HCT116 (cell line): ENCODE data around the gene LRAT. TPM values are rescaled to one million over a fixed set of nuclear protein-coding genes. Genes with fewer than 3 reads are reported as not detected.

ENCODE experiments used
- ATAC-seq: fragments of 200-7000 bp; cut with Tn5 transposase; 2 replicates; pipeline ENCODE4 v1.9.1; 2020; ENCODE audit warnings: mild to moderate bottlenecking, moderate library complexity
- BruUV-seq: library from RNA; stranded (reverse); fragments of 400-500 nt; replicated peaks from 2 replicates; lab custom pipeline; 2021; lab: Mats Ljungman, UMichigan
- CTCF ChIA-PET: fragments of 300-600 bp; sonication (Branson Sonifier 250); formaldehyde crosslinking; loops from one replicate; lab custom pipeline; 2021; ENCODE audit warnings: antibody characterized with exemption; lab: Charles Lee
- POLR2A ChIA-PET: fragments of 300-600, 350-600 bp; sonication (Branson Sonifier 250); formaldehyde crosslinking; loops from one replicate; lab custom pipeline; 2021; ENCODE audit warnings: antibody characterized with exemption; lab: Charles Lee
- RAD21 ChIA-PET, 2 experiments: fragments of 300-600 bp; sonication (Branson Sonifier 250); formaldehyde crosslinking; loops; one replicate each; lab custom pipeline; 2023; ENCODE audit warnings: low total read pairs in 2 of 2; ENCODE audit not compliant: uncharacterized antibody in 2 of 2, unreplicated experiment in 2 of 2, low non-redundant PET in 1 of 2; lab: Charles Lee
- DNase-seq: peaks from one replicate; pipeline ENCODE4 v3.0.0-alpha.2; 2010; ENCODE audit warnings: low read depth, low spot score
- H2AFZ ChIP-seq: fragments of 200-600 bp; shearing (Covaris generic), sonication (generic); 2 replicates; pipeline ENCODE4 v1.6.1; 2017; ENCODE audit warnings: low read depth, mixed run types, mixed read lengths, antibody characterized with exemption, low read length; ENCODE audit not compliant: poor library complexity, severe bottlenecking
- H3K27ac ChIP-seq: 2 replicates; pipeline ENCODE4 v1.5.1; 2012; ENCODE audit warnings: low read depth, low read length
- H3K27me3 ChIP-seq: fragments of 200-600 bp; sonication (generic); 2 replicates; pipeline ENCODE4 v1.6.1; 2016; ENCODE audit warnings: mixed run types, low read length, mixed read lengths; ENCODE audit not compliant: insufficient read depth
- H3K36me3 ChIP-seq, 2 experiments: fragments of 200-500 bp in 1 of 2; fragments of 200-600 bp in 1 of 2; sonication (Bioruptor generic) in 1 of 2; sonication (generic) in 1 of 2; 2 replicates each; pipeline versions ENCODE4 v1.5.1 to v1.6.1; 2014 to 2016; ENCODE audit warnings: low read length in 2 of 2, inconsistent platforms in 1 of 2, mixed read lengths in 1 of 2, mixed run types in 1 of 2; ENCODE audit not compliant: insufficient read depth in 2 of 2, control insufficient read depth in 1 of 2
- H3K4me1 ChIP-seq, 2 experiments: fragments of 200-600 bp in 1 of 2; sonication (generic) in 1 of 2; 2 replicates each; pipeline versions ENCODE4 v1.5.1 to v1.6.1; 2012 to 2017; ENCODE audit warnings: low read length in 2 of 2, inconsistent platforms in 1 of 2, mild to moderate bottlenecking in 1 of 2, mixed read lengths in 1 of 2, mixed run types in 1 of 2, moderate library complexity in 1 of 2; ENCODE audit not compliant: insufficient read depth in 2 of 2, control insufficient read depth in 1 of 2
- H3K4me2 ChIP-seq: fragments of 200-600 bp; sonication (generic); 2 replicates; pipeline ENCODE4 v1.6.1; 2017; ENCODE audit warnings: mixed run types, low read length, mixed read lengths
- H3K4me3 ChIP-seq, 2 experiments: fragments of 200-600 bp in 1 of 2; sonication (generic) in 1 of 2; replicated peaks in 1 of 2; 2 replicates each; pipeline ENCODE4 v1.5.1; 2011 to 2016; ENCODE audit warnings: low read length in 2 of 2, control low read depth in 1 of 2, low read depth in 1 of 2, mild to moderate bottlenecking in 1 of 2, mixed read lengths in 1 of 2, mixed run types in 1 of 2
- H3K79me2 ChIP-seq: fragments of 200-600 bp; sonication (generic); 2 replicates; pipeline ENCODE4 v1.6.1; 2017; ENCODE audit warnings: mild to moderate bottlenecking, mixed run types, low read length, moderate library complexity, mixed read lengths; ENCODE audit not compliant: insufficient read depth
- H3K9ac ChIP-seq: fragments of 200-600 bp; sonication (generic); 2 replicates; pipeline ENCODE4 v1.6.1; 2016; ENCODE audit warnings: low read length, mixed read lengths
- H3K9me2 ChIP-seq: fragments of 200-600 bp; sonication (generic), shearing (Covaris generic); 2 replicates; pipeline ENCODE4 v1.6.1; 2017; ENCODE audit warnings: mixed run types, mild to moderate bottlenecking, moderate library complexity; ENCODE audit not compliant: insufficient read depth
- H3K9me3 ChIP-seq, 2 experiments: fragments of 200-500 bp in 1 of 2; fragments of 200-600 bp in 1 of 2; sonication (Bioruptor generic) in 1 of 2; sonication (generic) in 1 of 2; 2 replicates each; pipeline ENCODE4 v1.6.1; 2014 to 2017; ENCODE audit warnings: low read length in 2 of 2, mixed read lengths in 2 of 2, inconsistent platforms in 1 of 2, low read depth in 1 of 2, mild to moderate bottlenecking in 1 of 2, mixed run types in 1 of 2, moderate library complexity in 1 of 2; ENCODE audit not compliant: control insufficient read depth in 1 of 2, insufficient read depth in 1 of 2
- H4K20me1 ChIP-seq: fragments of 200-600 bp; sonication (generic), shearing (Covaris generic); 2 replicates; pipeline ENCODE4 v1.6.1; 2017; ENCODE audit warnings: mixed run types, mild to moderate bottlenecking, moderate library complexity; ENCODE audit not compliant: insufficient read depth
- CBX3 ChIP-seq: IDR thresholded peaks from 2 replicates; pipeline ENCODE4 v1.6.1; 2012; ENCODE audit warnings: low read depth
- CTCF ChIP-seq, 3 experiments: fragments of 200-600 bp in 1 of 3; sonication (generic) in 1 of 3; IDR thresholded peaks in 2 of 3; conservative IDR thresholded peaks in 1 of 3; 2 replicates each; pipeline ENCODE4 v1.5.1; 2012 to 2017; ENCODE audit warnings: low read depth in 2 of 3, low read length in 2 of 3, antibody characterized with exemption in 1 of 3, borderline replicate concordance in 1 of 3, control low read depth in 1 of 3, mild to moderate bottlenecking in 1 of 3, mixed read lengths in 1 of 3, mixed run types in 1 of 3, moderate library complexity in 1 of 3; ENCODE audit not compliant: insufficient read depth in 1 of 3
- EGR1 ChIP-seq: IDR thresholded peaks from 2 replicates; pipeline ENCODE4 v1.6.1; 2012; ENCODE audit warnings: low read depth
- EZH2 ChIP-seq: fragments of 200-600 bp; sonication (generic); IDR thresholded peaks from 2 replicates; pipeline ENCODE4 v1.6.1; 2017; ENCODE audit warnings: antibody characterized with exemption, mixed run types
- EZH2phosphoT487 ChIP-seq: fragments of 200-600 bp; IDR thresholded peaks from 2 replicates; pipeline ENCODE4 v1.6.1; 2018; ENCODE audit warnings: antibody characterized with exemption, borderline replicate concordance
- FOSL1 ChIP-seq: IDR thresholded peaks from 2 replicates; pipeline ENCODE4 v1.6.1; 2012; ENCODE audit warnings: low read depth
- JUND ChIP-seq: IDR thresholded peaks from 2 replicates; pipeline ENCODE4 v1.6.1; 2012
- MAX ChIP-seq: IDR thresholded peaks from 2 replicates; pipeline ENCODE4 v1.6.1; 2012
- POLR2A ChIP-seq: IDR thresholded peaks from 2 replicates; pipeline ENCODE4 v1.7.0; 2011; ENCODE audit warnings: borderline replicate concordance; ENCODE audit not compliant: insufficient read depth, insufficient read length; ENCODE audit errors: extremely low read depth
- RAD21 ChIP-seq: IDR thresholded peaks from 2 replicates; pipeline ENCODE4 v1.6.1; 2012; ENCODE audit warnings: low read depth, mild to moderate bottlenecking
- SIN3A ChIP-seq: IDR thresholded peaks from 2 replicates; pipeline ENCODE4 v1.6.1; 2012; ENCODE audit warnings: low read depth
- SP1 ChIP-seq: IDR thresholded peaks from 2 replicates; pipeline ENCODE4 v1.6.1; 2012; ENCODE audit warnings: low read depth
- SRF ChIP-seq: IDR thresholded peaks from 2 replicates; pipeline ENCODE4 v1.6.1; 2012; ENCODE audit warnings: low read depth
- ZBTB33 ChIP-seq: IDR thresholded peaks from 2 replicates; pipeline ENCODE4 v1.6.1; 2011; ENCODE audit warnings: mild to moderate bottlenecking, low read length, moderate library complexity; ENCODE audit not compliant: insufficient replicate concordance; ENCODE audit errors: extremely low read depth
- ZFX ChIP-seq: fragments of 450-650 bp; IDR thresholded peaks from 2 replicates; pipeline ENCODE4 v1.6.1; 2017
- ZNF274 ChIP-seq: fragments of 200-500 bp; sonication (Bioruptor generic); IDR thresholded peaks from 2 replicates; pipeline ENCODE4 v1.6.1; 2014; ENCODE audit warnings: mild to moderate bottlenecking, low read depth, low read length, inconsistent platforms
- intact Hi-C: fragments of 100-400 bp; cut with micrococcal nuclease; formaldehyde crosslinking; loops from 2 replicates; pipeline ENCODE4 v1.10.0; 2022
- total RNA-seq: library from RNA; stranded (reverse); gene quantifications from one replicate; pipeline ENCODE4 v1.2.1, GENCODE V29; 2021; ENCODE audit not compliant: unreplicated experiment

The LRAT gene
- total RNA-seq, 1 experiment from 2014 or later = 3.8 TPM

GRCh38 chr4:154711522-154711921, 32.3 kb upstream of the LRAT start:
- intact Hi-C loops = no loop called here
- no peak overlapping the region for H3K4me3 ChIP-seq
- H2AFZ ChIP-seq = no peak overlapping the region
- no peaks in the 10 kb centered on the region for H3K27me3 ChIP-seq
- ATAC-seq (no peak), DNase-seq (no peak)
- ChIA-PET CTCF (no interaction called here), RAD21 (no interaction called here), POLR2A (no interaction called here)
- H3K9me3 ChIP-seq = no peaks in the 10 kb centered on the region
- H3K79me2 ChIP-seq = no peaks in the 10 kb centered on the region
- BruUV-seq = no TSS peak
- no peak overlapping the region for H3K4me2 ChIP-seq
- H3K9ac ChIP-seq = no peak overlapping the region
- H4K20me1 ChIP-seq = no peaks in the 10 kb centered on the region
- no peaks in the 10 kb centered on the region for H3K36me3 ChIP-seq
- H3K4me1 ChIP-seq = peaks cover 0 to 21% of the 10 kb centered on the region in 2 experiments; a peak in 2 of 4 replicates
- H3K9me2 ChIP-seq = 0 out of 2 replicates have a peak, but pooled peaks cover 4% of the 10 kb centered on the region
- TF ChIP-seq SIN3A = no peak
- no peak for TF ChIP-seq EGR1
- no peak for TF ChIP-seq MAX
- no peak for TF ChIP-seq JUND
- TF ChIP-seq FOSL1 = no peak
- no peak for TF ChIP-seq ZNF274
- no peak for TF ChIP-seq SP1
- TF ChIP-seq ZBTB33 = no peak
- TF ChIP-seq EZH2 = no peak
- TF ChIP-seq SRF = no peak
- no peak for TF ChIP-seq CTCF (IDR thresholded peaks at IDR 0.05 in 2 of 3, conservative IDR thresholded peaks at IDR 0.05 in 1 of 3; ENCODE audit: borderline replicate concordance in 1 of 3, insufficient read depth in 1 of 3, low read depth in 2 of 3, low read length in 2 of 3)
- TF ChIP-seq CBX3 = no peak
- no peak for TF ChIP-seq RAD21
- no peak for TF ChIP-seq ZFX
- no peak for TF ChIP-seq EZH2phosphoT487
- TF ChIP-seq POLR2A = no peak
- H3K27ac ChIP-seq = no peak overlapping the region
